Osteocyte (in vitro differentiated cells): ENCODE measurements around the gene MNX1. TPM values are rescaled to one million over a fixed set of nuclear protein-coding genes. Genes with fewer than 3 reads are reported as not detected.

Experiments
- DNase-seq: peaks from one replicate; pipeline ENCODE4 v3.0.0; 2021; ENCODE audit warnings: mixed read lengths; ENCODE audit not compliant: unreplicated experiment; ENCODE audit errors: extremely low spot score
- H3K27ac Mint-ChIP-seq: one replicate; pipeline ENCODE4 v1.8.0; 2021; ENCODE audit warnings: mild to moderate bottlenecking, mixed read lengths; ENCODE audit not compliant: unreplicated experiment
- H3K27me3 Mint-ChIP-seq: one replicate; pipeline ENCODE4 v1.8.0; 2021; ENCODE audit warnings: mixed read lengths; ENCODE audit not compliant: unreplicated experiment
- H3K36me3 Mint-ChIP-seq: one replicate; pipeline ENCODE4 v1.8.0; 2021; ENCODE audit warnings: mixed read lengths; ENCODE audit not compliant: unreplicated experiment
- H3K4me1 Mint-ChIP-seq: one replicate; pipeline ENCODE4 v1.8.0; 2021; ENCODE audit warnings: mixed read lengths; ENCODE audit not compliant: unreplicated experiment
- H3K4me3 Mint-ChIP-seq: one replicate; pipeline ENCODE4 v1.8.0; 2021; ENCODE audit warnings: mild to moderate bottlenecking, moderate library complexity, mixed read lengths; ENCODE audit not compliant: unreplicated experiment
- H3K9me3 Mint-ChIP-seq: one replicate; pipeline ENCODE4 v1.8.0; 2021; ENCODE audit warnings: mixed read lengths; ENCODE audit not compliant: unreplicated experiment
- total RNA-seq: library from RNA; stranded (reverse); gene quantifications from 2 replicates; pipeline ENCODE4 v1.2.1, GENCODE V29; 2021
- TF ChIP-seq, protein P1 (sequence below): fragments of 200-600 bp; sonication (generic); IDR thresholded peaks from 2 replicates; pipeline ENCODE4 v1.5.0; 2021; ENCODE audit warnings: antibody characterized with exemption, mild to moderate bottlenecking, moderate library complexity

Gene MNX1
- total RNA-seq, 1 donor from 2014 or later = not detected

DNA sequence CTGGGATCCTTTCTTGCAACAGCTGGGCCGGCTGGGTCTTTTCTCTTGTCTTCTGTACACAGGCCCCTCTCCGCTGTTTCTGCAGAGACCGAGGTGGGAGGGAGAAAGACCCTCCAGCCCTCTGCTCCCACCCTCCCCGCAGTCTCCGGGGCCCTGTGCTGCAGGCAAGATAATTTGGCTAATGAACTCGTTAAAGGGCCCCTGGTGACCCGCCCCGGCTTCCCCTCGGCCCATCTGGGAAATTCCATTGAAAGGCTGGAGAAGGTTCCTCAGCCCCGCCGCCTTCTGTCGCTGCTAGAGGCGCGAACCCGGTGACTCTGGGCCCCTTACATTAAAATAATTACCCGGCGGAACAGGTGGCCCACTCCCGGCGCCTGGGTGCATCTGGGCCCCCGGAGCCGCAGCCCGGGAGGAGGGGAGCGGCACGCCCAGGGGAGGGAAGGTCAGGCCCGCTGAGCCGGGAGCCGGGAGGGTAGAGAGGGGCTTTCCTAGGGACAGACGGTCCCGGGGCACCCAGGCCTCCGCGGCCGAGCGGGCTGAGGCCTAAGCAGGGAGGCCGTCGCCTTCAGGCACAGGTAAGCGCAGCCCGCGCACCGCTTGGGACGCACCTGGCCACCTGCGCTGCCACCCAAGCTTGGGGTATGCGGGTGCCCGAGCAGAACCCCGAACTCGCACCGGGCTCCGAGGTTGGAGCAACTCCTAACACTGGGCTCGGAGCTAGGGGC is 7.3 kb upstream of the MNX1 start:
- DNase-seq = no peak
- Mint-ChIP-seq H3K4me1 (peaks cover 9% of the 10 kb centered on the region), H3K9me3 (no peaks in the 10 kb centered on the region), H3K4me3 (no peak overlapping the region), H3K27me3 (peaks cover 77% of the 10 kb centered on the region), H3K36me3 (no peaks in the 10 kb centered on the region), H3K27ac (no peak overlapping the region)
- TF ChIP-seq, protein P1, sequence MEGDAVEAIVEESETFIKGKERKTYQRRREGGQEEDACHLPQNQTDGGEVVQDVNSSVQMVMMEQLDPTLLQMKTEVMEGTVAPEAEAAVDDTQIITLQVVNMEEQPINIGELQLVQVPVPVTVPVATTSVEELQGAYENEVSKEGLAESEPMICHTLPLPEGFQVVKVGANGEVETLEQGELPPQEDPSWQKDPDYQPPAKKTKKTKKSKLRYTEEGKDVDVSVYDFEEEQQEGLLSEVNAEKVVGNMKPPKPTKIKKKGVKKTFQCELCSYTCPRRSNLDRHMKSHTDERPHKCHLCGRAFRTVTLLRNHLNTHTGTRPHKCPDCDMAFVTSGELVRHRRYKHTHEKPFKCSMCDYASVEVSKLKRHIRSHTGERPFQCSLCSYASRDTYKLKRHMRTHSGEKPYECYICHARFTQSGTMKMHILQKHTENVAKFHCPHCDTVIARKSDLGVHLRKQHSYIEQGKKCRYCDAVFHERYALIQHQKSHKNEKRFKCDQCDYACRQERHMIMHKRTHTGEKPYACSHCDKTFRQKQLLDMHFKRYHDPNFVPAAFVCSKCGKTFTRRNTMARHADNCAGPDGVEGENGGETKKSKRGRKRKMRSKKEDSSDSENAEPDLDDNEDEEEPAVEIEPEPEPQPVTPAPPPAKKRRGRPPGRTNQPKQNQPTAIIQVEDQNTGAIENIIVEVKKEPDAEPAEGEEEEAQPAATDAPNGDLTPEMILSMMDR = no peak

DNA sequence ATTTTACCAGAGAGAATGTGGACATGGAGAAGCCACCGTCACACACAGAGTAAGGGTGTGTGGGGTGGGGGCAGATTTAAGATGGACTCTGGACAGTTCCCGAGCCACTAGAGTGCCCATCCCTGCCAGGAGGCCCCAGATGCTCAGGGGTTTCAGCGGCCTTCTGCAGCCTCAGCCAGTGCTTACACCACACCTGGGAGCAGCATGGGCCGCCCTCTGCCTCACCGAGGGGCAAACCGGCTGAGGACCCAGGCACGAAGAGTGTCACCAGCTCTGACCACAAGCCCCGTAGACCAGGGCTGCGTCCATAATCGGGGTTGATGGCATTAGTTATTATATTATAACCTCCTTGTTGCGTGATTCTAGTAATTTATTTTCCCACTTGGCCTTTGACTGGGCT is 6.7 kb upstream of the MNX1 start:
- TF ChIP-seq, protein P1 = no peak
- Mint-ChIP-seq H3K9me3 (no peaks in the 10 kb centered on the region), H3K27ac (no peak overlapping the region), H3K36me3 (no peaks in the 10 kb centered on the region), H3K27me3 (peaks cover 77% of the 10 kb centered on the region), H3K4me3 (no peak overlapping the region), H3K4me1 (peaks cover 2% of the 10 kb centered on the region)
- no peak for DNase-seq

DNA sequence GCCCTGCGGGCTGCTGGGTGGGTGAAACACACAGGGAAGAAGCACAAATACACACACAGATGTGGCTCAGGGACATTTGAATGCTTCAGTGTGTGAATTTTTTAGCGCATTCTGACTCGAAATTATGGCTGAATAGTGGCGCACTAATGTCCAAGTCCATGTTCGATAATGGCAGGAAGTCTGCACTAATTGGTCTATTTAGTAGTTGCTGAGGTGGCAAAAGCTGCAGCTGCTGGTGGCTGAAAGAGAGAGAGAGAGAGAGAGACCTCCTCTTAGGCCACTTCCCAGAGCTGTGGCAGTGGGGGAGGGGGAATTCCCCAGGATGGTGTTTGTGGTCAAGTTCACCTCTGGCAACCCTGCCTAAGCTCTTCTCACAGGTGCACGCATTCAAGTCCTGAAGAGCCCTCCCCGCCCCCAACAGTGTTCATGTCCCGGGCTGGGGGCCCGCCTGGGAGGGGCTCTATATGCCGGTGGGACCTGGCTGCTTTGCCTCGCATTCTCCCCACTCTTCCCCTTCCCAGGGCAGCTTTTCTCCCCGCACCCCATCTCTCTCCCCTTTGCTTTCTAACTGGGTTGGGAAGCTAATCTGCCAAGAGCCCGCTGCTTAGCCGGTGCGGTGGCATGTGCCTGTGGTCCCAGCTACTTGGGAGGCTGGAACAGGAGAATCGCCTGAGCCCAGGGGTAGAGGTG is 6.0 kb upstream of the MNX1 start:
- H3K36me3 Mint-ChIP-seq = no peaks in the 10 kb centered on the region
- TF ChIP-seq, protein P1 = no peak
- no peak overlapping the region for H3K27ac Mint-ChIP-seq
- H3K4me1 Mint-ChIP-seq = peaks cover 2% of the 10 kb centered on the region
- H3K27me3 Mint-ChIP-seq = peaks cover 81% of the 10 kb centered on the region
- no peak overlapping the region for H3K4me3 Mint-ChIP-seq
- no peaks in the 10 kb centered on the region for H3K9me3 Mint-ChIP-seq
- no peak for DNase-seq

DNA sequence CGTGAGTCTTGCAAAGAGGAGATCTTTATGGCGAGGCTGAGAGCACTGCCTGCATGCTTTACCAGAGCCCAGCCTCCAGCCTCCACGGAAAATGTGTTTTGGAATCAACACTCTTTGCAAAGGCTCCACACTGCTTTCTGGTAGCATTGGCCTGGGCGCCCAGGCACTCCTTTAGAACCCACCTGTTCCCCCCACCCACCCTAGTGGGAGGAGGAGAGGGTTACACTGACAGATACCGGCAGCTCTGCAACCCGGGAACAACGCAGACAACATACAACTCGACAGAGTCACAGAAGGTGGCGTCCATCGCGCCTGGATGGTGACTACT is 5.5 kb upstream of the MNX1 start:
- TF ChIP-seq, protein P1 = no peak
- no peak for DNase-seq
- no peak overlapping the region for H3K27ac Mint-ChIP-seq
- no peaks in the 10 kb centered on the region for H3K9me3 Mint-ChIP-seq
- peaks cover 5% of the 10 kb centered on the region for H3K4me1 Mint-ChIP-seq
- H3K27me3 Mint-ChIP-seq = peaks cover 86% of the 10 kb centered on the region
- no peak overlapping the region for H3K4me3 Mint-ChIP-seq
- no peaks in the 10 kb centered on the region for H3K36me3 Mint-ChIP-seq
